Pons (tissue), 1 donor: Measurements from ENCODE around the gene TBXAS1.

Source experiments
- DNase-seq: peaks from one replicate; pipeline ENCODE4 v3.0.0-alpha.2; 2016; ENCODE audit warnings: low spot score

TBXAS1 gene

DNA sequence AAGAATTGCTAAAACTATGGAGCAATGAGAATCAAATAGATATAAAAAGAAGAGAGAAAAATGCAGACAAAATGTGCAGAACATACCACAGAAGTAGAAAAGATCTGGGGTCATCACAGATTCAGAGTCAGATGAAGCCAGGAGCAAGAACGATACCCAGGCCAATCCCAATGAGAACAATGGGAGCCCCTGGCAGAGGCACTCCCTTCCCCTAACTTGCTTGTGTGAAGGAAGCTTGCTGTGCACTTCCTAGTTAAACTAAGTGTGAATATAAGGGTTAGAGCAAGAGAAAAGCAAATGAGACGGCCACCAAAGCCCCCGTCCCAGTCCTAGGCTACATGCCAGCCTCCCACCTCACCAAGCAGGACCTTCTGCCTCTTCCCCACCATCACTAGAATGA is 221.0 kb downstream of the TBXAS1 start:
- DNase-seq: no peak

DNA sequence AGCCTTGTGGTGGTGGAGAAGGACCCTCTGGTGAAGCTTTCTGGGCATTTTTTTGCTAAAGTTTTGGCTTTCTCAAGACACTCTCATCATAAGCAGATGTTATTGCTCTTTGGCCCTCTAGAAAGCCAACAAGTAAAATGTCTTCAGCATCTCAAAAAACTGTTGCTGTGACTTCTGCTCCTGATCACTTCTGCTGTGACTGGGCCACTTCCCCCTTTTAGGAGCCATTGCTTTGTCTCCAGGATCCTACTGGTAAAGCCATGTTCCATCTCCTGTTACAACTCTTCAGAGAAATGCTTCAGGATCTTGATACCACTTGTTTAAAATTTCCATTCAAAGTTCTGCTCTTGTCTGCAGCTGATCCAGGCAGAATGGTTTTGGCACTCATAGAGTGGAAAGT is 222.8 kb downstream of the TBXAS1 start:
- no peak for DNase-seq

- no peak for DNase-seq
Observed at GRCh38 chr7:140053812-140054539, 224.9 kb downstream of the TBXAS1 start.

DNA sequence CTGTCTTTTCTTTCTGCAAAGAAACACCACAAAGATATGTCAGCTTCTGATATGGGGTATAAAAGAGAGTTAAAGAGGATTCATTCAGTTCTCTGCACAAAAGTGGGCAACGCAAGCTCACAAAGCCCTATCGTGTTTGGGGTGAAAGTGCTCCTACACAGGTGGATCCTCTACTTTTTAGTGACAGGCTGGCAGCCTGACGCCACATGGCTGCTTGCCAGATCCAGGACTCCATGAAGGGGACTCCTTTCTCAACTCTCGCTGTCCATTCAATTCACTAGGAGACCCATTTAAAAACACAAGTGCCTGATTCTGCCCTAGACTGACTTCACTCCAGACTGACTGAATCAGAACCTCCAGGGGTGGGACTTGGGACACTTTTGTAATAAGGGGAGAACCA is 225.7 kb downstream of the TBXAS1 start:
- DNase-seq: no peak

DNA sequence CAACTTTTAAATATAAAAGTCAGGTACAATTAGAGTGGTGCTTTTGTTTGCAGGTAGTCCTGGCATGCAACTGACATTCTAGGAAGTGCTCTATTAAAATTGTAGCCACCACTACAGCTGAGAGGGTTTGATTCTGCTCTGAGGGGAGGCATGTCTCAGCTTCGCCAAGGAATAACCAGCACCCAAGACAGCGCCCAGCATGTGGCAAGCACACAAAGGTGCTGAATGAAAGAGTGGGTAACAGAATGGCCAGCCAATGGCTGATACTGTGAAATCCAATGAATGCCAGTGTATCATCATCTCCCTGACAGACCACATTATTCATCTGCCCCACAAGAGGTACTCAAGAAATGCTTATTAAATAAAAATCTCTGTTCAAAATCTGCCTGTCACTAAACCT is 226.8 kb downstream of the TBXAS1 start:
- no peak for DNase-seq

DNA sequence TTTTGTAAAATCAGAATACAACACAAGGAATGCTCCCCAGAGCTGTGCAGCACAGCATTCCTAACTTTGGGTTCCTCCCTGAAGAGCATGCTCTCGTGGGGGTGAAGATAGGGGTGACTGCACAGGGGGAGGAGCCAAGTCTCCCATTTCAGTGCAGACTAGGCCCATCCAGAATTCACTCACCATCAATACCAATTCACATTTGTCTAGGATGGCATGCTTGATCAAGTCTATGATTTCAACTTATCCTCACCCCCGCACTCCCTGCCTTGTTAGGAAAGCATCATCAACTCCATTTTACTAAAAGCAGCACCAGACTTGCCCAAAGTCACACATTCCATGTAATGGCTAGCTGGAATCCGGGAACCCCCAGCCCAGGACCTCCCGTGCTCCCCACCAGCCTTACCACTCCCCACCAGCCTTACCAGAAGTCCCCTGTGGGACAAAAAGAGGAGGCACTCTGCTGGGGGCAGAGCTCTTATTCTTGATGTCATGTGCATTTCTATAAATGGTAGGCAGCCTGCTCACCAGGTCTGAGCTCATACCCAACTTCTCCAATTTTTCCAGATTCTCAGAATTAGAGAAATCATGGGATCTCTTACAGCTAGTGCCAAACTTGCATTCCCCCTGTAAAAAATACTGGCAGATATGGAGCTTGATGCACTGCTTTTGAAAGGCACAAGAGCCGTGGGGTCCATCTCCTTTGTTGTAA is 227.5 kb downstream of the TBXAS1 start:
- DNase-seq: no peak

DNA sequence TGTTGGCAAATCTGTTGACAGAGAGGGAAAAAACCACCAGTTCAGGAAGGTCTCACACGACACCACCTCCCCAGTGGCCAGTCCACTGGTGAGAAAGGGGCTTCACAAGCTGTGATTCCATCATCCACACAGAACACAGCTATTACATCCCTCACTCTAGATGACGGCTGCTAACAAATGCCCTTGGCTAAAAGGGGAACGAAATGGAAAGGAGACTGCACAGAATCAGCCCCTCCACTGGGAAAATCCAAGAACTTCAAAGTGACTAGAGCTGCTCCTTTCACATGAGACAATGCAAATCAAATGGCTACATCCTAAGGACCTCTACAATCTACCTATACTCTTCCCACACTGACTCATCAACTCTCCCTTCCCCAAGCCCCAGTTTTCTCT is 228.1 kb downstream of the TBXAS1 start:
- no peak for DNase-seq

- no peak for DNase-seq
Observed at GRCh38 chr7:140058517-140058916, 229.5 kb downstream of the TBXAS1 start.

DNA sequence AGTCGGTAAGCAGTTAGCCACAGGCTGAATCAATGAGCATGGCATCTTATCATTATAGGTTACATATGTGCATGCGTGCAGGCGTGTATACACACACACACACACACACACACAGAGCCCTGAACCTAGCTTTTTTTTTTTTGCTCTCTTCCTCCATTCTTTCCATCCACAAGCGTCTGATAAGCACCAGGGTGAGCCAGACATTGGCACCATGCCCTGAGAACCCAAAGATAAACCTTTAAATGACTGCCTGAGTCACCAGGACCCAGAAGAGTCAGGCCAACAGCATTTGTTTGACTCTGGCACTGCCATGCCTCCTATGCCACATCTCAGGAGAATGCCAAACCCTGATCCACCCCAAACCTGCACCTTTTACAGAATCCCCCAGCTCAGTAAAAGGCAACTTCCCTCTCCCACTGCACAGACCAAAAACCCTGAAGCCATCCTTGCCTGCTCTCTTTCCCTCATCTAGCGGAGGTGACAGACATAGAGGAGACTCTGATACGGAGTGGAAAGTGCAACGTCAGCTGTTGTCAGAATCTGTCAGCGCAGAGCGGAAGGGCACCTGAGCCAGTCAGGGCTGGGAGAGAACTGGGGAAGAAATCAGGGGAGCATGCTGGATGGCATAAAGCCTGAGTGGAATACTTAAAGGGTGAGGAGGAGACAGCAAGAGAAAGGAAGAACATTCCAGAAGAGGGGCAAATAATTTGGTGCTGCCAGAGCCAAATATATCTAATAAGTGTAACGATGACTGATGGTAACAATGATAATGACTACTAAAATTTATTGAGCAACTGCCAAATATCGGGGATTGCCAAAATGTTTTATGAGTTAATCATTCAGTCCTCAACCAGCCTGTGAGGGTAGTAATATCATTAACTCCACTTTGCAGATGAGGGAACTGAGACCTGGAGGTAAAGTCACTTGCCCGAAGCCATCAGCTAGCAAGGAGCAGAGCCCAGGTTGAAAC is 230.5 kb downstream of the TBXAS1 start:
- DNase-seq: no peak

- no peak for DNase-seq
Observed at GRCh38 chr7:140060243-140060630, 231.2 kb downstream of the TBXAS1 start.

DNA sequence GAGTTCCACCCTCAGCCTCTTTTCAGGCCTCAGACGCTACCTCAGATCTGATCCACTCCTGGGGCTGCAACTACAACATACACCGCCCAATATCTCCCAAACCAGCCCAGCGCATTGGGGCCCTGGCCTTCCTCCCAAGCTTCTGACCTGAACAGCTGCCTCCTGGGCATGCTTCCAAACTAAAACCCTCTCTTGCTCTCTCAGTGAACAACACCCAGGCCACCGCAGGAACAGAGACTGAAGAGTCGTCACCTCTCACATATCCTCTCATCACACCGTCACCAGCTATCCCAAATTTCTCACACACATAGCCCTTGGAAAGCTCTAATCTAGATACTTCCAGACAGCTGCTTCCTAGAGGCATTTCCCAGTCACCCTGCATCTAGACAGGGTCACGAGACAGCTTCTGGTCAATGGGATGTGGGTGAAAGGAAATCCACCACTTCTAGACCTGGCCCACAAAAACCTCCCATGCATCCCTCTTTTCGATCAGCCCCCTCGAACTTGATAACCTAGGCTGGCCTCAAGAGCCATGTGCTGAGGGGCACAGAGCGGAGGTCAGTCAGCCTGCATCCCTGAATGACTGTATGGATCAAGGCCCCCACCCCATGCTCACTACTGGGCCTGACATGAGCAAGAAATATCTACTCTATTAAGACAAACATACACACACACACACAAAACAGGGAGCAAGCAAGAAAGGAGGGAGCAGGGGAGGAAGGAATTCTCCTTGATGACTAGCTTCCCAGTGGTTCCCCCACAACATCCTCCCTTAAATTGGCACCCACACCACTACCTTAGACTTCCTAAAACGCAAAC is 231.9 kb downstream of the TBXAS1 start:
- DNase-seq: no peak

GRCh38 chr7:140061607-140061930 is 232.5 kb downstream of the TBXAS1 start:
- DNase-seq: no peak

GRCh38 chr7:140062118-140062527 is 233.1 kb downstream of the TBXAS1 start:
- no peak for DNase-seq

DNA sequence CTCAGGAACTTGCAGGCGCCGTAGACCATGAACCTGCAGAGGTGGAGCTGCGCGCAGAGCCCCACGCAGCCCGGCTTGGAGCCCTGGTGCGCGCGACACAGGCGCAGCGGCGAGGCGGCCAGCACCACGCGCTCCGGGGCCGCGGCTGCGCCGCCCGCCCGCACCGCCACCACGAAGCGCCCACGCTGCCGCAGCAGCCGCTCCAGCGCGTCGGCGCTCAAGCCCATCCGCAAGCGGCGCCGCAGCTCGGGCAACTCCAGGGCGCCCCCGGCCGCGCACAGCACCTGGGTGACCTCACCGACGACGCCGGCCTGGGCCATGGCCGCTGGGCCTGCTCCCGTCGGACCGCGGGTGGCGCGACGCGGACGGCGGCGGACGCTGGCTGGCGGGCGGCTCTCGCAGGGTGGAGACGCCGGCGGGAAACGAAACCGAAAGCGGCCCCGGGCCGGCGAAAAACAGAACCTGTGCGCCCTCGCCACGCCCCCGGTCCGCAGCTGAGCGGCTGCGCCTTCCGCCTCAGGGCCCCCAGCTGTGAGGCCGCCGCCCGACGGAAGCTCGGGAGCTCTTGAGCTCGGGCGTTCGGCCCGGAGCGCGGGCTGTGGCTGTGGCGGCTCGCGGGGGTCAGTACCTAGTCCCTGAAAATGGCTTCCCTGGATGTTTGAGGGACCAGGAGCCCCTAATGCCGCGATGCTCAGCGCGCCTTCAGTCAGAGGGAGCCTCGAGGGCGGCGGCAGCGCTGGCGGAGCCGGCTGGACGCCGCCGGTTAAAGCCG is 233.7 kb downstream of the TBXAS1 start, which contains the start of gene PARP12:
PARP12 (minus strand) TSS at position 424 of the 772 bp plus-strand sequence; CDS start at position 320, 104 bp downstream.
- peak; percentile 32 for DNase-seq

GRCh38 chr7:140067052-140067451 is 238.0 kb downstream of the TBXAS1 start:
- DNase-seq: no peak

DNA sequence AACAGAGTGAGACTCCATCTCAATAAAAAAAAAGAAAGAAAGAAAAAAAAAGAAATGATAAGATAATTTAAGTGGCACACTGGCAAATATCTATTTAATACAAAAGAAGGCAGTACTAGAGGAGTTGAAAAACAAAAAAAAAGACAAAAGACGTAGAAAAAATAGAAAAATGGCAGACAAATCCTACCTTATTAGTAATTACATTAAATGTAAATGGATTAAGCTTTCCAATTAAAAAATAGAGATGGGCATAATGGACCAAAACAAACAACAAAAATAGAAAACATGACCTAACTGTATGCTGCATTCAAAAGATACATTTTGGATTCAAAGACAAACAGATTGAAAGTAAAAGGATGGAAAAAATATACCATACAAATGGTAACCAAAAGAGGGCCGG is 239.0 kb downstream of the TBXAS1 start:
- no peak for DNase-seq

DNA sequence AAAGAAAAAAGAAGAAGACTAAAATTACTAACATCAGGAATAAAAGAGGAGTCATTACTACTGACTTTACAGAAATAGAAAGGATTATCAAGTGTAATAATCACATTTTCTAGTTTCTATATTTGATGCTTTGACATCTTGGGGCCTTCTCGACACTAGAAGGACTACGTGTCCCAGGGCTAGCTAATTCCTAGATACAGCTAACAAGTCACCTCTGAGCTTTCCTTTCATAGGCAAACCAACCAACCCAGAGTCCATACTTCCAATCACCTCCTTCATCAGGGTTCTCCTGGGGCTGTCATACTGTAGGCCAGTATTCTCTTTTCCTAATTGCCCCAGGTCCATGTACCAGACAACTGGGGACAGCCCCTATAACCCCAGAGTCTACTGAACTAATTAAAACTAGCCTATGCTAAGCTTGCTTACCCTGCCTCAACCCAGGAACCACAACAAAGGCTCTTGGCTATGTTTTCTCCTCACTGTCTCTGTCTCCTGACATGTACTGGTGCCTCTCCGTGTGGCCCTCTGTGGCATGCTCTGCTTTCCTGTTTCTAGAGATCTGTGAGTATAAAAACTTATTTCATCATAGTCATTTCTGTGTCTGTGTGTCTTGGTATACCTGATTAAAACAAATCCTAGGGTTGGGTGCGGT is 240.4 kb downstream of the TBXAS1 start:
- DNase-seq: no peak
